Measurements from ENCODE around the gene SEMA3A.
A peak's percentile ranks its signal among the peaks of the same experiment; 100 is the strongest.

Gene SEMA3A

DNA sequence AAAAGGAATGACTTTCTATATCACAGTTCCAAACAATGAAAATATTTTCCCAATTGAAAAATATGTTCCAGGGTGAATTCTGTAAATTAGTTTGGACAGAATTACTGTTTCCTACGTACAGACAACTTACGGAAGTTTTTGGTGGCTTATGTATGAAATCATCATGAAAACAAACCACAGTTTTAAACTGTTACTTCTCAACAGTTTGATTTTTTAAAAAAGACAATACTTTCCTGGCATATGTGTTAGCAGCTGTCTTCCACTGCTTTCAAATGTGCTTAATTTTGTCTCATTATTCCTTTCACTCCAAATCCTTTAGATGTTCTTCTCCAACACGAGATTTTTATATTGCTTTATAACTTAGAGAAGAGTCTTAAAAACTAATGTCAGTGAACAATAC lies 56.2 kb downstream of the SEMA3A start (continued):
- TF ChIP-seq TOX (CRISPR knock-in tag; IDR thresholded peaks at IDR 0.05; ENCODE audit: borderline replicate concordance) (no peak; the same call in 1 of the 2 replicates), PPARA (CRISPR knock-in tag; IDR thresholded peaks at IDR 0.05; ENCODE audit: borderline replicate concordance) (no peak), ZNF70 (CRISPR knock-in tag; IDR thresholded peaks at IDR 0.05) (no peak), CSDC2 (CRISPR knock-in tag; IDR thresholded peaks at IDR 0.05) (no peak), GLIS3 (CRISPR knock-in tag; IDR thresholded peaks at IDR 0.05) (no peak), ZFP3 (CRISPR knock-in tag; IDR thresholded peaks at IDR 0.05) (no peak)

GRCh38 chr7:84137812-84138211 lies 56.8 kb downstream of the SEMA3A start:
- TF ChIP-seq ZNF70 (CRISPR knock-in tag; IDR thresholded peaks at IDR 0.05): no peak
- no peak for TF ChIP-seq TOX (CRISPR knock-in tag; IDR thresholded peaks at IDR 0.05; ENCODE audit: borderline replicate concordance)
- TF ChIP-seq CSDC2 (CRISPR knock-in tag; IDR thresholded peaks at IDR 0.05): no peak
- no peak for TF ChIP-seq ESRRG (CRISPR knock-in tag; IDR thresholded peaks at IDR 0.05)
- TF ChIP-seq CSRNP3 (CRISPR knock-in tag; IDR thresholded peaks at IDR 0.05): no peak
- no peak for TF ChIP-seq TCF4 (CRISPR knock-in tag; IDR thresholded peaks at IDR 0.05; ENCODE audit: borderline replicate concordance)
- no peak for TF ChIP-seq TSHZ2 (CRISPR knock-in tag; IDR thresholded peaks at IDR 0.05)
- no peak for TF ChIP-seq PPARA (CRISPR knock-in tag; IDR thresholded peaks at IDR 0.05; ENCODE audit: borderline replicate concordance)
- TF ChIP-seq, protein P1, sequence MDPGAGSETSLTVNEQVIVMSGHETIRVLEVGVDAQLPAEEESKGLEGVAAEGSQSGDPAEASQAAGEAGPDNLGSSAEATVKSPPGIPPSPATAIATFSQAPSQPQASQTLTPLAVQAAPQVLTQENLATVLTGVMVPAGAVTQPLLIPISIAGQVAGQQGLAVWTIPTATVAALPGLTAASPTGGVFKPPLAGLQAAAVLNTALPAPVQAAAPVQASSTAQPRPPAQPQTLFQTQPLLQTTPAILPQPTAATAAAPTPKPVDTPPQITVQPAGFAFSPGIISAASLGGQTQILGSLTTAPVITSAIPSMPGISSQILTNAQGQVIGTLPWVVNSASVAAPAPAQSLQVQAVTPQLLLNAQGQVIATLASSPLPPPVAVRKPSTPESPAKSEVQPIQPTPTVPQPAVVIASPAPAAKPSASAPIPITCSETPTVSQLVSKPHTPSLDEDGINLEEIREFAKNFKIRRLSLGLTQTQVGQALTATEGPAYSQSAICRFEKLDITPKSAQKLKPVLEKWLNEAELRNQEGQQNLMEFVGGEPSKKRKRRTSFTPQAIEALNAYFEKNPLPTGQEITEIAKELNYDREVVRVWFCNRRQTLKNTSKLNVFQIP (CRISPR knock-in tag; IDR thresholded peaks at IDR 0.05; ENCODE audit: borderline replicate concordance, low read depth): no peak
- ATAC-seq: no peak; the same call in 1 of the 3 replicates

GRCh38 chr7:84136809-84137208 lies 57.8 kb downstream of the SEMA3A start:
- ATAC-seq: no peak
- no peak for TF ChIP-seq PPARA (CRISPR knock-in tag; IDR thresholded peaks at IDR 0.05; ENCODE audit: borderline replicate concordance)
- TF ChIP-seq ZNF8 (CRISPR knock-in tag; IDR thresholded peaks at IDR 0.05): no peak
- no peak for TF ChIP-seq CSDC2 (CRISPR knock-in tag; IDR thresholded peaks at IDR 0.05)

DNA sequence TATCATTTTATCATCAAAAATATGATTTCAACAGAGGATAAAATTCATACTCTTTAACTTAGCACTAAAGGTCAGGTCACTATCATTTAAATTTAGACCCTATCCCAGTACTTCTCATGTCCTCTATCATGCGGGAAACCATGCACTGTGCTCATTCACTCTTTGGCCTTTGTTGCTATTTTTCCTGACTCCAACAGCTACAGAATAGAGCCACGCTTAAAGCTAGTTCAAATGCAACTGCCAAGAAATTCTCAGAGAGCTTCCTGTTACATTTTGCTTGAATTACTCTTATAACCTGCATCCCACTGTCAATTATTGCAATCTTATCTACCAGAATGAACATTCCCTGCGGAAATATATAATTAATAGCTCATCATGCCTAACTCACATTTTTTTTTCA lies 58.3 kb downstream of the SEMA3A start:
- no peak for TF ChIP-seq ZNF8 (CRISPR knock-in tag; IDR thresholded peaks at IDR 0.05)
- peak; percentile 17; the same call in 1 of the 2 replicates for TF ChIP-seq ISL1 (CRISPR knock-in tag; IDR thresholded peaks at IDR 0.05)
- ATAC-seq: no peak; the same call in 2 of the 3 replicates

DNA sequence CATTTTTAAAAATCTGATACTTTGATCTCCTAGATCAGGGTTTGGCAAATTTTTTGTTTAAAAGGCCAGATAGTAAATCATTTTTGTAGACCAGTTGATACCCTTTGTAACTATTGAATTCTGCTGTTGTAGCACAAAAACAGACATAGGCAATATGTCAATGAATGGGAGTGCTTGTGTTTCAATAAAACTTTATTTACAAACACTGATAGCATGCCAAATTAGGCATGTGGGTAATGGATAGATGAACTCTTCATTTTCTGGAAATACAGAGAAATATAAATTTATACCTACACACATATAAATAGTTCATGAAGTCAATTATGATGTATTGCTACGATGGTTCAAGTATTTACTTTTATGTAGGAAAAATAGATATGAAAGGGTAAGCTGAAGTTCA lies 60.4 kb downstream of the SEMA3A start:
- no peak for ATAC-seq
- no peak for TF ChIP-seq TOX (CRISPR knock-in tag; IDR thresholded peaks at IDR 0.05; ENCODE audit: borderline replicate concordance)

GRCh38 chr7:84125654-84126053 lies 68.9 kb downstream of the SEMA3A start:
- no peak for ATAC-seq
- peak; percentile 83 for TF ChIP-seq ISL1 (CRISPR knock-in tag; IDR thresholded peaks at IDR 0.05)
- TF ChIP-seq PPARA (CRISPR knock-in tag; IDR thresholded peaks at IDR 0.05; ENCODE audit: borderline replicate concordance): no peak

DNA sequence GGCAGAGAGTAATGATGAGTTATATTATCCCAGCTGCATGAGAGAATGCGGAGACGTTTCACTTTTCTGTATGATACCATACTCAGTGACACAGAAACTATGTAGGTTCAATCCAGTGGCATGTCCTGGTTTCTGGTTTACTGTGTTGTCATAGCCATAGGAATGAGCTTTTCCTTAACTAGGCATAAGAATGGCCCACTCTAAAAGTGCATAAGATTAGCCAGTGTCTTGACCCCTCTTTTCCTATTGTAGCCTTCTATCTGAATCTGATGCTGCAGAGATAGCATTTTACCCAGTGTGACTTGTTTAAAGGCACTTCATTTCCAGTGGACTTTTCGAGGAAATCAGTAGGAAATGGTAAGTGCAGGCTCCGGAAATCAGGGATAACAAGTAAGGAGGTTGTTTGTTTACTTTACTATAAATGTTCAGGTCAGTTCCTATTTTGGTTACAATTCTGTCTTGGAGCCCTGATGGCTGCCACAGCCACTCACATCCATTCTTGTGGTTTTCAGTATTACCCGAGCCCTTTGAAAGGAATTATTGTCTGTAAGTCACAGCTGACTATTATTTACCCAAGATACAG lies 70.5 kb downstream of the SEMA3A start:
- peak; percentile 83 for ATAC-seq
- TF ChIP-seq ZNF8 (CRISPR knock-in tag; IDR thresholded peaks at IDR 0.05) (no peak), ZNF565 (CRISPR knock-in tag; conservative IDR thresholded peaks at IDR 0.05; ENCODE audit: low read depth) (no peak), ARNTL (CRISPR knock-in tag; IDR thresholded peaks at IDR 0.05; ENCODE audit: borderline replicate concordance, low read depth) (no peak), OSR1 (CRISPR knock-in tag; IDR thresholded peaks at IDR 0.05) (no peak), CSRNP3 (CRISPR knock-in tag; IDR thresholded peaks at IDR 0.05) (no peak), ZFP3 (CRISPR knock-in tag; IDR thresholded peaks at IDR 0.05) (no peak), BACH2 (CRISPR knock-in tag; IDR thresholded peaks at IDR 0.05; ENCODE audit: borderline replicate concordance) (no peak), SNAI2 (CRISPR knock-in tag; IDR thresholded peaks at IDR 0.05) (no peak), ISL1 (CRISPR knock-in tag; IDR thresholded peaks at IDR 0.05) (no peak), TOX (CRISPR knock-in tag; IDR thresholded peaks at IDR 0.05; ENCODE audit: borderline replicate concordance) (no peak; the same call in 1 of the 2 replicates), ZC3H10 (CRISPR knock-in tag; IDR thresholded peaks at IDR 0.05) (no peak), TCF4 (CRISPR knock-in tag; IDR thresholded peaks at IDR 0.05; ENCODE audit: borderline replicate concordance) (no peak)
- TF ChIP-seq, protein P1 (CRISPR knock-in tag; IDR thresholded peaks at IDR 0.05; ENCODE audit: borderline replicate concordance, low read depth): no peak
